OCI-LY3 (cell line): ENCODE data around the gene FIBCD1.

Experiments
- EZH2phosphoT487 ChIP-seq: fragments of 200-600 bp; shearing (Covaris generic); IDR thresholded peaks from 2 replicates; pipeline ENCODE4 v1.6.1; 2018; ENCODE audit warnings: antibody characterized with exemption, mixed run types, low read depth
- TF ChIP-seq, protein P1 (sequence below): fragments of 200-600, 300-600 bp; sonication (generic); IDR thresholded peaks from 2 replicates; pipeline ENCODE4 v1.5.1; 2014; ENCODE audit warnings: antibody characterized with exemption, low read length, low read depth

DNA sequence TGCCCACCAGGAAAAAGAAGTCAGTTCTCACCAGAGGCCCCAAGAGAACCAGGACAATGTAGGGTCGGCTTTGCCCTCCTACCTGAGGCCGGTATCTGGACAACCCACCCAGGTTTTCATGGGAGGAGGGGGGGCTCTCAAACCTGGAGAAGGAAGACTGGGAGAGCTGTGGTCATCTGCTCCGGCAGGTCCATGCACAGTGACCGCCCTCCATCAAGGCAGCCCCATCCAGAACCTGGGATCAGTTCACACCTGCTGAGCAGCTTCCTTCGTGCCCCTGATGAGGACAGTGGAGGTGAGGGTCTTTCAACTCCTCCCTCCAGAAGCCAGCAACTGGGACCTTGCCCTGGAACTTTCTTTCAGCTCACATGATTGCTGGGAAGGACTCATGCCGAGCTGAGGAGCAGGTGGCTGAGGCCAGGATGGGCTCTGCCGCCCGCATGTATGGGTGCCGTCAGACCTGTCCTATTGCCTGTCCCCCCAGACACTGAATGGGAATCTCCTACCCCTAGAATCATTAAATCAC is 20.8 kb upstream of the FIBCD1 start:
- TF ChIP-seq, protein P1, sequence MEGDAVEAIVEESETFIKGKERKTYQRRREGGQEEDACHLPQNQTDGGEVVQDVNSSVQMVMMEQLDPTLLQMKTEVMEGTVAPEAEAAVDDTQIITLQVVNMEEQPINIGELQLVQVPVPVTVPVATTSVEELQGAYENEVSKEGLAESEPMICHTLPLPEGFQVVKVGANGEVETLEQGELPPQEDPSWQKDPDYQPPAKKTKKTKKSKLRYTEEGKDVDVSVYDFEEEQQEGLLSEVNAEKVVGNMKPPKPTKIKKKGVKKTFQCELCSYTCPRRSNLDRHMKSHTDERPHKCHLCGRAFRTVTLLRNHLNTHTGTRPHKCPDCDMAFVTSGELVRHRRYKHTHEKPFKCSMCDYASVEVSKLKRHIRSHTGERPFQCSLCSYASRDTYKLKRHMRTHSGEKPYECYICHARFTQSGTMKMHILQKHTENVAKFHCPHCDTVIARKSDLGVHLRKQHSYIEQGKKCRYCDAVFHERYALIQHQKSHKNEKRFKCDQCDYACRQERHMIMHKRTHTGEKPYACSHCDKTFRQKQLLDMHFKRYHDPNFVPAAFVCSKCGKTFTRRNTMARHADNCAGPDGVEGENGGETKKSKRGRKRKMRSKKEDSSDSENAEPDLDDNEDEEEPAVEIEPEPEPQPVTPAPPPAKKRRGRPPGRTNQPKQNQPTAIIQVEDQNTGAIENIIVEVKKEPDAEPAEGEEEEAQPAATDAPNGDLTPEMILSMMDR, result no peak
- TF ChIP-seq EZH2phosphoT487, result no peak
